Measurements from ENCODE around the gene DYNC1H1.

The DYNC1H1 gene

DNA sequence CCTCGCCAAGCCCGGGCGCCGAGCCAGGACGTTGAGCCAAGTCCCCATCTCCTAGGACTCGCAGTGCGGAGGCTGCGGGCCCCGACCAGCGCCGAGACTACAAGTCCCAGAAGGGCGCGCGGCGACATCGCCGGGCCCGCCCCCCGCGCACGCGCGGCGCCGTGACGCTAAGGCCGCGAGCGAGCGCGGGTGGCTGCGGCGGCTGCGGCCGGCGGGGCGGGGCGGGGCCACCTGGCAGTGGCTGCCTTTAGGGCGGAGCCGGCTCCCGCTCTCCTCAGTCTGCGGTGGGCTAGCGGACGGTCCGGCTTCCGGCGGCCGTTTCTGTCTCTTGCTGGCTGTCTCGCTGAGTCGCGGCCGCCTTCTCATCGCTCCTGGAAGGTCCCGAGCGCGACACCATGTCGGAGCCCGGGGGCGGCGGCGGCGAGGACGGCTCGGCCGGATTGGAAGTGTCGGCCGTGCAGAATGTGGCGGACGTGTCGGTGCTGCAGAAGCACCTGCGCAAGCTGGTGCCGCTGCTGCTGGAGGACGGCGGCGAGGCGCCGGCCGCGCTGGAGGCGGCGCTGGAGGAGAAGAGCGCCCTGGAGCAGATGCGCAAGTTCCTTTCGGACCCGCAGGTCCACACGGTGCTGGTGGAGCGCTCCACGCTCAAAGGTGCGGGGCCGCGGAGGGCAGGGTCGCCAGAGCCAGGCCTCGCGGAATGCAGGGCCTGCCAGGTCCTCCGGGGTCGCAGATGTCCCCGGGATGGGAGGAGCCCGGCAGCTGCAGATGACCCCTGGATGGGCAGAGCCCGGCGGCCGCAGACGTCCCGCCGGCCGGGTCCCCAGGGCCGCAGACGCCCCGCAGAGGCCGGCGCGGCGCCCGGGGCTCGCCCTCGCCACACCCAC lies at the start of gene DYNC1H1:
Gene DYNC1H1, plus strand, starts transcription at position 277 of the 884 bp plus-strand sequence. Its CDS starts 119 bp downstream, at position 396.
- DNase-seq, result peak; percentile 79

DNA sequence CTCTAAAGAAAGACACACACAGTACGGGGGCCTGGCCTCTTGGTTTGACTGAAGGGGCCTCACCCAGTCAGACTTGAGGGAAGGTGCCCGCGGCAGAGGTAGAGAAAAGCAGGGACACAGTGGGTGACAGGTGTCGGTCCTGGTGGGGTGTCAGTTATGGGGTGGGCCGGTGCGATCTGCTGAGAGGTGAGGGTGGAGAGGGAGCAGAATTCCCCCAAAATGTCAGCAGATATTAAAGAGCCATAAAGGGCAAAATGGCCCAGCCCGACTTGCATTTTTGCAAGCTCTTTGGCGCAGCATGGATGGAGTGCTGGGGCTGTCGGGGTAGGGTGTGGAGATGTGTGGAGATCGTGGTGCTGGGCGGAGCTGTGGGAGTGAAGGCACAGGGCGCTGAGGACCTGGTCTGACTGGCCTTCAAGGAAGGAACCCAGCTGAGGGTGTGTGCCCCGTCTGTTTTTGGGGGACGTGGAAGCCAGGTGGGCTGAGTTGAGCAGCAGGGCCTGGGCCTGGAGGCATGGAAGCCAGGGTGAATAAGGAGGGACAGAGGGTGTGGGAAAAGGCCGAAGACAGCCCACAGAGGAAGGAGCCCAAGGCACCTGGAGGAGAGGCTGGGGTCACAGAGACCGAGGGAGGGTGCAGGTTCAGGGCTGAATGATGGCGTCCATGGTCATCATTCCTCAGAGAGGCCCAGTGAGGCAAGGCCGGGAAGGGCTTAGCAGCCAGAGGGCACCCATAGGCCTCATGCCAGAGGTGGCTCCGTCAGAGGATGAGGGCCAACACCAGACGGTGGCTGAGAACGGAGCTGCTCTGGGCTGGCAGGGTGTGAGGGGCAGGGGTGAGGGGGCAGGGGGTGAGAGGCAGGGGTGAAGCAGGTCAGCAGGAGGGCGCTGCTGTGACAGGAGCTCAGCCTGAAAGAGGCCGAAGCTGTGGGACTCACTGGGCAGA lies 48.2 kb upstream of the DYNC1H1 start:
- no peak for DNase-seq

DNA sequence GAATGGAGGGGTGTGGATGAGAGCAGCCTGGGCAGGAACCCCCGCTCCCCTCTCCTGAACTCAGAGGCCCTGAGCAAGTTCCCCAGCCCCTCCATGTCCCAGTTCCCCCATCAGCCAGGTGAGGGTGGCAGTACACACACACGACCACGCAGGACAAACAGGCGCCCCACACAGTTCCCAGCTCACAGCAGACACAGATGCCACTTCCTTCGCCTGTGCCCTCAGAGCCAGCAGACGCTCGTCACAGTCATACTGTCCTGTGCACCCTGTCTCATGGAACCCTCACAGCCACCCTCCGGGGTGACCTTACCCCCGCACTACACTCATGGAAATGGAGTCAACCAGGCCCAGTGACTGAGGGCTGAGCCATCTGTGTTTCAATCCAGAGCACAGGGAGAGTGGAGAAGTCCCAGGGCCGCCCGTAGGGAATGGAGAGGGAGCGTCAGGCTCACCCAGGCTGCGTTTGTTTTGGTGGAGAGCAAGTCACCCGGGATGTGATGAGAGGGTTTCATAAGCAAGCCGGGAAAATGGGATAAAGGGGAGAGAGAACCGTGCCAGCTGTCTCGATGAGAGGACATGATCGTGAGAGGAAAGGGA lies 47.5 kb upstream of the DYNC1H1 start:
- no peak for DNase-seq

GRCh38 chr14:101917413-101918017 lies 46.9 kb upstream of the DYNC1H1 start:
- DNase-seq, result no peak

- no peak for DNase-seq
These were observed 46.0 kb upstream of the DYNC1H1 start for GRCh38 chr14:101918065-101918989.

DNA sequence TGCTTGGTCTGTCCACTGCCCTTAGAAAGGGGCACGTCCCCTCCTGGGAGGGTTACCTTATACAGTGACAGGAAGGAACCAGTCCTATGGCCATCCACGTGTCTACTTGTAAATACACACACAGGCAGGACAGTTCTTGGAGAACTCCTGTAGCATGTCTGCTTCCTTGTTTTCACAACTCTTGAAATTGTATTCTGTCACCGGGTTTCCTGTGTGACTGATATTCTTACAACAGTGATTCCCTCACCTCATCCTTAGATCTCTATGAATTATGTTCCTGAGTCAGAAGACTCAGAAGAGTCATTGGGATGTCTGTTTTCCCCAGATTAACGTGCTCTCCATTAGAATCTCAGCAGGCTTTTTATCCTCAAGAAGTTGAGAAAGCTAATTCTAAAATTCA lies 44.1 kb upstream of the DYNC1H1 start:
- no peak for DNase-seq

DNA sequence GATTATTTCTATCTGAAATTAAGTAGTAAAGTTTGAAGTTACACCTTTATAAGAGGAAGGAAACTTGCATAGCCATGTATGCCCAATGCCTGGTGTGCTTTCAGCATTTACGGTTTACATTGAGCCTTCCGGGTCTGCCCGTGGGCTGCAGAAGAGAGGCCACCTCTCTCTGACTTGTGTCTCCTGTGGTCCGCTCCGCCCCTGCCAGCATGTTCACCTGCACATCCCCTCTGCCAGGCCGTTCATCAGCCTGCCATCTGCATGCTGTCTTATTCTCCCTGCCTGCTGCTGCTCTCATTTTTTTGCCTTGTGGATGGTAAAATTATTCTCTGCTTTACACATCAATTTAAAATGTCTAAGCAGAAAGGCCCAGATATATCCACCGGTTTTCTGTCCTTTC lies 41.5 kb upstream of the DYNC1H1 start:
- DNase-seq, result no peak

DNA sequence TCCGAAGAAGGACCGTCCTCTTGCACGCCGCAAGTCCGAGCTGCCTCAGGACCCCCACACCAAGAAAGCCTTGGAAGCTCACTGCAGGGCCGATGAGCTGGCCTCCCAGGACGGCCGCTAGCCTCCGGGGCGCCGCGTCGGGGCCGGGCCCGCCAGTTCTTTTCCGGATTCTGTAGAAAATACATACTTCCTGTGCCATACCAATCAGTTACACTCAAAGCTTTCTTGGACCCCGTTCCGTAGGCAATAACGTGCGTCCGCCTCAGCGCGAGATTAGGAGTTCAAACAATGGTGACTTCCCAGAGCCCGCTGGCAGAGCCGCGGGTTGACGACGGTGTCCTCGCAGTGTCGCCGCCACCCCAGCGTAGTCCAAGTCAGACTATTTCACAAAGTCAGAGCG lies 39.2 kb upstream of the DYNC1H1 start:
- DNase-seq, result no peak

GRCh38 chr14:101926085-101926484 lies 38.3 kb upstream of the DYNC1H1 start:
- DNase-seq, result no peak

GRCh38 chr14:101926620-101927019 lies 37.8 kb upstream of the DYNC1H1 start:
- no peak for DNase-seq

DNA sequence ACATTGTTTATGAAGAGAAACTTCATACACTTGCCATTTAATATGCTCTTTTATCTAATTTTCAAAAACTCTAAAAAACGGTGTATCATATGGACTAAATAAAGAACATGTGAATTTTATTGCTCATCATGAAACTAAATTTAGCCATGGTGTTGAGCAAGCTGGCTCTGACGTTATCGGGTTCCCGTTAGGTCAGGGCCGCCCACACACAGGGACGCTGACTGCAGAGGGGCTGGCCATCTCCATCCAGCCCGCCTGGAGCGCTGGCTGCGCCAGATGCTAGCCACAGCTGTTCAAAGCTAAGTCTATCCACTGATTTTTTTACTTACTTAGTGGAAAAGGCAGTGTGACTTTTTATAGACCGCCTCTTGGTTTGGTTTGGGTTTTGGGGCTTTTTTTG lies 36.5 kb upstream of the DYNC1H1 start:
- no peak for DNase-seq

DNA sequence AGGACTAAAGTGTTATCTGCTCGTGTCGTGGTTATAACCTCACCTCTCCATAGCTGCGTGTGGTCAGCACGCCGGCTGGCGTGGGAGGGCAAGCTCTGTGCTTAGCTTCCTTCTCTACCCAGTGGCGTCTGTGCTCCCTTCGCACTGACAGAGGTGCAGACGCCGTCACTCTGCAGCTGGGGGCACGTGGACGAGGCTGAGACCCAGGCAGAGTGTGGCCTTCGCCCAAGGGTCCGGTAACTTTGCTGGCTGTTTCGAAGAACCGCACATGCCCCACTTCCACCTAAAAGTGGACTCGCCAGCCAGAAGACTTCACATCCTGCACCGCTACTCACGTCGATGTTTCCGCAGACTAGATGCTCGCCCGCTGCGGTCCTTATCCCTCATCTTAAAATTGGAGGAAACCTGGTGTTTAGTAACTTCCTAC lies 35.9 kb upstream of the DYNC1H1 start:
- DNase-seq, result no peak

DNA sequence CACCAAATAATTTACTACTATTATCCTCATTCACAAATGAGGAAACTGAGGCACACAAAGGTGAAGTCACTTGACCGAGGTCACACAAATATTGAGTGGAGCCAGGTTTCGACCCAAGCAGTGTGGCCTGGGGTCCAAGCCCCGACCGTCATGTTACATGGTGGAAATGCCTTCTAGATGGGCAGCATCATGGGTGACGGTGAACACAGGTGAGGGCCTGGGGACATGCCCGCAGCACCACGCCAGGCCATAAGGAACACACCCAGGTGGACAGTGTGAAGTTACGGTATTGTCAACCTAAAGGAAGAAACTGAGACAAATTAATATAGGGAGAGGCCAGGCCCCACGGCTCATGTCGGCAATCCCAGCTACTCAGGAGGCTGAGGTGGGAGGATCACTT lies 35.3 kb upstream of the DYNC1H1 start:
- DNase-seq, result no peak

GRCh38 chr14:101929946-101930345 lies 34.4 kb upstream of the DYNC1H1 start:
- DNase-seq, result no peak

DNA sequence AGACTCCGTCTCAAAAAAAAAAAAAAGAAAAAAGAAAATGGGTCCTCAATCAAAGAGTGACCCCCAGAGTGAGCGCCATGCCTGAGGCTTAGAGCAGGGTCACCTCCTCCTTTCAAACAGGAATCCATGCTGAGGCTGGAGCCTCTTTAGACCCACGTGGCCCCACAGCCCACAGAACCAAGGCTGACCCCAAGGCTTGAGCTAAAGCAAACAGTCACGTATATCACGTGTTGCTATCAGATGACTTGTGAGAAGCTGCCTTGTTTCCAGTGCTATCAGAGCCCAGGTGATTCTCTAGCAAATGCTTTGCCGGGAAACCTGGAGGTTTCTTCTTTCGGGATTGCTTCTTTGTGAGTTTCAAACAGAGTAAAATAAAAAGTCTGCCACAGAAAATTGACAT lies 31.7 kb upstream of the DYNC1H1 start:
- no peak for DNase-seq

DNA sequence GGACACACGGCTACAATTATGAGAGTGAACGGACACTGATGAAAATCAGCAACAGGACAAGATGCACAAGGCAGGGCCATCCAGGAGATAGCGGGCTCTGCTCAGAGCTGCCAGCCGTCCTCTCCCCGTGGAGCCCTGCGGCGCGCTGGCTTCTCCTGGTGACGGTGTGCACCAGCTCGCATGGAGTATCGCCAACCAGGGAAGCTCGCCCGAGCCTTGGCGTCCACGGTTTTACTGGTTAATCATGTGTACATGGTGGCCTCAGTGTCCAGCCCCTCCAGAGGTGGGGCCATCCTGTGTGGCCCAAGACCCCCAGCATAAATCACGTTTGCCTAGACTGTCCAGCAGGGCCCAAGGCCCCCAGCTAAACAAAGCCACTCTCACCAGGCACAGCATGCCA lies 31.2 kb upstream of the DYNC1H1 start:
- DNase-seq, result no peak

DNA sequence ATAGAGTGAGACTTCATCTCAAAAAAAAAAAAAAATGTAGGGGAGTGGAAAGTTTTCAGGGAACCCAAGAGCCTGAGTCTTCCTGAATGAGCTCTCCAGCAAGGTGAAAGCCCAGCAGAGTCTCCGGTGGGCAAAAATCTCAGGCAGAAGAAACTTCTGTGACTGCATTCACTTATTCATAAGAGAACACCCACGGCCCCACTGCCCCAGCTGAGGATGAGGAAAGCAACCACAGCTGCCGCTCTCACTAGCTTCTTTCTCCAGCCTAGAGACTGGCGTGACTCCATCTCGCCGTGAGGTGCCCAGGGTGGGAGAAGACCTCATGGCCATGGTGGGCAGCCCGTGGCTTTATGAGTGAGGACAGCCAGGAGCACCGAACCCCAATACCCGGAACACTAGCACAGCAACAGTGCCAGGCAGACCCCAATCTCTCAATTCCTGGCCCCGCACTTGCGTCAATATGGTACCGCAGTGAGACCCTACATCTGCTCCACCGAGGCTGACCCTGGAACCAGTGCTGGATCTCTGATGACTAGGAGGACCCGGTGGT lies 29.7 kb upstream of the DYNC1H1 start:
- DNase-seq, result no peak

DNA sequence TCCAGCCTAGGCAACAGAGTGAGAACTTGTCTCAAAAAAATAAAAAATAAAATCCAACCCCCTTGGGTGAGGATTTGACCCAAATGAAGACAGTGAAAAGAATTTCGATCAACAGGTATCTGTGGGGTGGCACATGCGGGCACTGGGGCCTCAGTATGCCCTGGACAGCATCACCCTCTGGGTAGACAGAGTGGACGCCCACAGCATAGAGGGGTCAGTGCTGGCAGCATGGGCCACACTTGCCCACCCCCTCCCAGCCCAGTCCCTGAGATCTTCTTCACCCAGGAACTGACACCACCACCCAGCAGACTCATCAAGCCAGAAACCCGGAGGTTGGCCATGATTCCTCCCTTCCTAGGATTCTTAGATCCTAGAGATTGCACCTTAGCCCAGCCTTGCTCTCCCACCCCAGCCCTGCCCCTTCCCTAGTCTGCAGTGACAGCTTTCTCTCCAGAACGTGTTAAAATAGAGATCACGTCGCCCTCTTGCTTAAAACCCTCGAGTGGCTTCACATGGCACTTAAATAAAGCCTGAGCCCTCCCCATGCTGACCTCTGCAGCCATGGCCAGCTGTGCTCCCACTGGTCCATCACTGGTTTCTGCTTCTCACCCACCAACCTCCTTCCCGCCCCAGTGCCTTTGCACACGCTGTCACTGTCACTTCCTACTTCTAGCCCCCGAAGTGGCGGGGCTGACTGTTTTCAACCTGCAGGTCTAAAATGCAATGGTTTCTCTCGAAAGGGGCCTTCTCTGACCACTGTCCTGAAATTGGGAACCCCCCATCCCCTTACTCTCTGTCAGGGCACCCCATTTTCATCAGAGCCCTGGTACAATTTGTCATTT lies 26.2 kb upstream of the DYNC1H1 start:
- no peak for DNase-seq

DNA sequence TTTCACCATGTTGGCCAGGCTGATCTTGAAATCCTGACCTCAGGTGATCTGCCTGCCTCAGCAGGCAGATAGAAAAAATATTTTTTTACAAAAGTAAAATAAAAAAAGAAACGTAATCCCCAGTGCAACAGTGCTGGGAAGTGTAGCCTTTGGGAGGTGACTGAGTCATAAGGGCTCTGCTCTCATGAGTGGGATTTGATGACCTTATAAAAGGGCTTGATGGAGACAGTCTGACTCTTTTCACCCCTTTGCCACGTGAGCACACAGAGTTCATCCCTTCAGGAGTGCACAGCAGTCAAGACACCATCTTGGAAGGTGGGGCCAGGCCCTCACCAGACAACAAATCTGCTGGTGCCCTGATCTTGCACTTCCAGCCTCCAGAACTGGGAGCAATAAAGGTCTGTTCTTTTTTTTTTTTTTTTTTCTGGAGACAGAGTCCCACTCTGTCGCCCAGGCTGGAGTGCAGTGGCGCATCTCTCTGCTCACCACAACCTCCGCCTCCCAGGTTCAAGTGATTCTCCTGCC lies 24.7 kb upstream of the DYNC1H1 start:
- DNase-seq, result no peak

- no peak for DNase-seq
These were observed 19.9 kb upstream of the DYNC1H1 start for GRCh38 chr14:101944451-101944850.
